ENCODE results near the gene ECI1.
A peak's percentile ranks its signal among the peaks of the same experiment; 100 is the strongest.

The ECI1 gene
- total RNA-seq, result 9.5 to 22.0 (median 17.6) reads per million in 3 experiments

DNA sequence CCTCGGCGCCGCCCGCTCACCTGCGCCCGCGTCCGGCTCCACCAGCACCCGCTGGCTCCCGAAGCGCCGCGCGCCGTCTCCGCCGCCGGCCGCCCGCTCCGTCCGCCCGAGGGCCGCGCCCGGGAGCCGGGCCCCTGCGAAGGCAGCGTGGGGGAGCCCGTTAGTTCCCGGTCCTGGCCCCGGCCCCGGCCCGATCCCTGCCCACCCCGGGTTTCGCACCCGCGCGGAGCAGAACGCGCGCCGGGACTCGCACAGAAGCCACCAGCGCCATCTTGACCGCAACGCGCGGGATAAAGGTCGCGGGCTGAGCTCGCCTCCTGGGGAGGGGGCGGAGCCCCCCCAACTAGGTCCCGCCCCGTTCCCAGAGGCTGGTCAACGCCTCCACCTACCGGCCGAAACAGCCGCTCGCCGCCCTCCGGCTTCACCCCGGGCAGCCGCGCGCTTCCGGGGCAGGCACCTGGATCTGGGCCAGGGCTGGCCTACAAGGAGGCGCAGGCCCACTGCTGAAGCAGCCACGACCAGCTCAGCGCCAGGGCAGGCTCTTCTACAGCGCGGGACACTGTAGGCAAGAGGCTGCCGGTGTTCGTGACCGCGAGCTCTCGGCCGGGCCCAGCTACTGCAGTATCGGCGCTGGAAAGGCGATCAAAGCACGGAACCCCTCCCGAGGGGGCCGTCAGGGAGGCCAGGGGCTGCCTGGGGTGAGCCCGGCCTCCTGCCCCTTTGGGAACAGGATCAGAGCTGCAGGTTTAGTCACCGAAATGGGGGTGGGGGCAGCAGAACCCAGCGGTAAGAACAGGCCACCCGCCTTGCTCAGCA lies at the start of gene ECI1:
ECI1 (minus strand) TSS at position 292 of the 816 bp plus-strand sequence; CDS start at position 271, 21 bp downstream.
- DNase-seq, result peak; percentile 64

- no peak for DNase-seq
Measured at GRCh38 chr16:2299915-2300192, 48.5 kb upstream of the ECI1 start.

DNA sequence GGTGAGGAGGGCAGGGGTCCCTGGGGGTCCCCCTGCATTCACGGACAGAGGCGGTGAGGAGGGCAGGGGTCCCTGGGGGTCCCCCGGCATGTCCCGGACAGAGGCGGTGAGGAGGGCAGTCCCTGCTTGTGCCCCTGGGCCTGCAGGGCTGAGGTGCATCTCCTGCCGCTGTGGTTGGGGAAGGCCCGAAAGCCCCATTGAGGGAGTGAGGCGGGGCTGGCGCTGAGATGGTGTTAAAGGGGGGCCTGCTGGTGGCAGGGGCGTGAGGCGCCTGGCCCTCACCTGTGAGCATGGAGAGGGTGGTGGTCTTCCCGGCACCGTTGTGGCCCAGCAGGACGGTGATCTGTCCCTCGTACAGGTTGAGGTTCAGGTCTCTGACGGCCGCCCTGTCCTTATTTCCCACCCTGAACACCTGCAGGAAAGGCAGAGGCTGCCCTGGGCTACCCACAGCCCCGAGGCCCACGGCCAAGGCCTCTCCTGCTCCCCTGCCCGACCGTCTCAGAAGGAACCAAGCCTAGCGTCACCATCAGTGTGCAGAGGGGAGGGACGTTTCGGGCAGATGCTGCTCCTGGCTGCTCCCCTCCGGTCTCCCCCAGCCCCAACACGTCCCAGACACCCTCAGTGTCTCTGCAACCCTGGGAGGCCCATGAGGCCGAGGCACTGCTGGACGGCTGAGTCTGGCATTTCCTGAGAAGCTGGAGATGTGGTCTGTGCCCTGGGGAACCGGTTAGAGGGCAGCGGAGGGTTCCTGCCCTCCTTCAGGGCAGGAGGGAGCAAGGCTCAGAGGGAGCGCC lies 47.9 kb upstream of the ECI1 start:
- no peak for DNase-seq

- DNase-seq, result no peak
Measured at GRCh38 chr16:2298621-2299020, 47.2 kb upstream of the ECI1 start.

- DNase-seq, result no peak
Measured at GRCh38 chr16:2297506-2297860, 46.1 kb upstream of the ECI1 start.

GRCh38 chr16:2296661-2297505 lies 45.5 kb upstream of the ECI1 start:
- DNase-seq, result no peak

GRCh38 chr16:2295056-2295798 lies 43.8 kb upstream of the ECI1 start:
- no peak for DNase-seq

DNA sequence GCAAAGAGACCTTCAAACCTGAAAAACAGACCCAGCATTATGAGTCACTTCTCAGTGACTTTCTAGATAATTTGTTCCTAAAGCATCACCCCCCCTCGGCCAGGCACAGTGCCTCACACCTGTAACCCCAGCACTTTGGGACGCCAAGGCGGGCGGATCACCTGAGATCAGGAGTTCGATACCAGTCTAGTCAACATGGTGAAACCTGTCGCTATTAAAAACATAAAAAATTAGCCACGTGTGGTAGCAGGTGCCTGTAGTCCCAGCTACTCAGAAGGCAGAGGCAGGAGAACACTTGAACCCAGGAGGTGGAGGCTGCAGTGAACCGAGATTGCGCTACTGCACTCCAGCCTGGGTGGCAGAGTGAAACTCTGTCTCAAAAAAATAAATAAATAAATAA lies 40.8 kb upstream of the ECI1 start:
- DNase-seq, result no peak

- no peak for DNase-seq
Measured at GRCh38 chr16:2289282-2289681, 37.9 kb upstream of the ECI1 start.

DNA sequence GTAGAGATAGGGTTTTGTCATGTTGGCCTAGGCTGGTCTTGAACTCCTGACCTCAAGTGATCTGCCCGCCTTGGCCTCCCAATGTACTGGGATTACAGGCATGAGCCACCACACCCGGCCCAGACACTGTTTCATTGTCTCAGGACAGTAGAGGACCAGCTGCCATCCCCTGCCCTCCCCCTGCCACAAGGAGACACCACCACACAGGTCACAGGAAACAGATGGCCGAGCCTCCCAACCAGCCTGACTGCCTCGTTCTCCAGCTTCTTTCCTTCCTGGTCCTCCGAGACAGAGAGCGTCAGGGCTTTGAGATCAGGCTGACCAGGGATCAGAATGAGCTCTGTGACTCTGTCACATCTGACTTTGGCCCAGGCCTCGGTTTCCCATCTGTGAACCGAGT lies 37.3 kb upstream of the ECI1 start:
- DNase-seq, result no peak

DNA sequence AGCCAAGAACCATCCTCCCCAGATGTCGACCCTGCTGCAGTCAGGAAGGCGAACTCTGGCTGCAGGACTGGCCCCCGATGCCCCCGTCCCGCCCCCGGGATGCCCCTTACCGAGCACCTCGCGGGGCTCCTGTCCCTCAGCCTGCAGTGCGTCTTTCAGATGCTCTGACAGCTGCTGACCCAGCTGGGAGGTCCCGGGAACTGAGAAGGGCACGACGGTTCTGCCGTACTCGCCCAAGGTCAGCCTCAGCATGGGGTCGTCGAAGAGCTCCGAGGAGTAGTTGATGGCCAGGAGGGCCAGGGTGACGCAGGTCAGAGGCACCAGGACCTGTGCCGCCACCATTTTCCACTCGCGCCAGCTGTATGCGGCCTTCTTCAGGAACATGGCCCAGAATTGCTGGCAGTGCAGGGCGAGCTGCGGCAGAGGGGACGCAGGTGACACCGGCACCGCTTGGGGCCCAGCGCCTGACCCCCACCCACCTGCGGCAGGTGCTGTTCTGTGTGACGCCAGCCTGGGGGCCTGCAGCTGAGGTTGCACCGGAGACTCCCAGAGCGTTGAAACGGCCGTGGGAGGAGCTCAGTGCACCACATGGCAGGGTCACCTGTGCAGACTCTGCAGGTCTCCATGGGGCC lies 36.6 kb upstream of the ECI1 start:
- no peak for DNase-seq

DNA sequence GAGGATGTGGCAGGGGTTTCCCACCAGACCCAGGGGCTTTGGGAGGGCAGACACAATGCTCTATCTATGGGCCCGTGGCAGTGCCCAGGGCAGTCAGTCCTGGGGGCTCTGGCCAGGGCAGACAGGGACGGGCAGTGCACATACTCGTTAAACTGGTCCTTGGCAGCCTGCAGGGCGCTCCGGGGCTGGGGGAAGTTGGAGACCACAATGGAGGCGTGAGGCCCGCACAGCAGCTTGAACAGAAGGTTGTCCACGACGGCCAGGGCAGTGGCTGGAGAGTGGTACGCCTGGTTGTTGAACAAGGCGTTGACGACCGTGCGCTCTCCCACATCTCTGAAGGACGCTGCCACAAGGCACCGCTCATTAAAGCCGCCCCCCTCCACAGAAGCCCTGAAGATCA lies 35.2 kb upstream of the ECI1 start:
- DNase-seq, result no peak

DNA sequence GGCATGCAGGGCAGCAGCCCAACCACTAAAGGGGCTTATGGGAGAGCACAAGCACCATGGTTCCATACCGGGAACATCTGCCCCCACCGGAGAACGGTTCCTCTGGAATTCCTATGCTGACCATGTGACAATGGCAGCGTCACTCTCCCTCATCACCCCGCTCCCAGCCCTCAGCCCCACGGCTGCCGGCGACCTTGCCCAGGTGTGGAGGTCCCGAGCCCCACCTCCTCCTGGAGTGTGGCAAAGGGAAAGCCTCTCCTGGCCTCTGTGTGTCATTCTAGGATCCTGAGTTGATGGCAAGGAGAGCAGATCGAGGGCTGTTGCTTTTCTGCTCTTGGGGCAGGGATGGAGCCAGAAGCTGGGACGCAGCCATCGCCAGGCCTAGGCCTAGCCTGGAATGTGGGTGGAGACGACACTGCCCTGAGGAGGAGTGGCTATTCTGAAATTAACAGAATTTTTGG lies 34.4 kb upstream of the ECI1 start:
- no peak for DNase-seq

DNA sequence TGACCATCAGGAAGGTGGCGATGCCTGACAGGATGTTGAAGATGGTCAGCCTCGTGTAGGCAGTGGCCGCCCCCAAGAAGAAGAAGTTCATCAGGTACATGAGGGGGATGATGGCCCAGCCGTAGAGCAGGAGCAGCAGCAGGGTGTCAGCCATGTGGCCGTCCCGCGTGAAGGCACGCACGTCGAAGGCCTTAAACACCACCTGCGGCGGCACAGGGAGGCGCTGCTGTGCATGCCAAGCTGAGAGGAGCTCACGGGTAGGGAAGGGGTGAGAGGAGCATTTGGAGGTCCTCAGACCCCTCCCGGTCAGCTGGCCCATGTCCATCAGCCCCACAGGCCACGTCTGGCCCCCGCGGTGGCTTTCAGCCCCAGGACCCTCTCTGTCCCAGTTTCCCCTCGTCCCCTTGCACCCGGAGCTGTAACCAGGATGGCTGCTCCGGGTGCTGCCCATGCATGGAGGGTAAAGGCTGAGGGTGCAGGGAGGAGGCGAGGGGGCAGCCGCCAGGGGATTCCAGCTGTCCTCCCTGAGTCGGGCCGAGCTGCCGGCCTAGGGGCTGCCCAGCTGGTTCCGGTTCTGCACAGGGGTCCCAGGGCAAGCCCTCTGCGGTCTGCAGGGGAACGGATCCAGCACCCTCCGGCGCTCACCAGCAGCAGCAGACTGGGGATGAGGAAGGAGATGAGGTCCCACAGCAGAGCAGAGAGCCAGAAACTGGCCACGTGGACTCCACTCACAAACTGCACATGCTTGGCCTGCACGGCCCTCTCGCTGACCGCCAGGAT lies 33.6 kb upstream of the ECI1 start:
- DNase-seq, result no peak

DNA sequence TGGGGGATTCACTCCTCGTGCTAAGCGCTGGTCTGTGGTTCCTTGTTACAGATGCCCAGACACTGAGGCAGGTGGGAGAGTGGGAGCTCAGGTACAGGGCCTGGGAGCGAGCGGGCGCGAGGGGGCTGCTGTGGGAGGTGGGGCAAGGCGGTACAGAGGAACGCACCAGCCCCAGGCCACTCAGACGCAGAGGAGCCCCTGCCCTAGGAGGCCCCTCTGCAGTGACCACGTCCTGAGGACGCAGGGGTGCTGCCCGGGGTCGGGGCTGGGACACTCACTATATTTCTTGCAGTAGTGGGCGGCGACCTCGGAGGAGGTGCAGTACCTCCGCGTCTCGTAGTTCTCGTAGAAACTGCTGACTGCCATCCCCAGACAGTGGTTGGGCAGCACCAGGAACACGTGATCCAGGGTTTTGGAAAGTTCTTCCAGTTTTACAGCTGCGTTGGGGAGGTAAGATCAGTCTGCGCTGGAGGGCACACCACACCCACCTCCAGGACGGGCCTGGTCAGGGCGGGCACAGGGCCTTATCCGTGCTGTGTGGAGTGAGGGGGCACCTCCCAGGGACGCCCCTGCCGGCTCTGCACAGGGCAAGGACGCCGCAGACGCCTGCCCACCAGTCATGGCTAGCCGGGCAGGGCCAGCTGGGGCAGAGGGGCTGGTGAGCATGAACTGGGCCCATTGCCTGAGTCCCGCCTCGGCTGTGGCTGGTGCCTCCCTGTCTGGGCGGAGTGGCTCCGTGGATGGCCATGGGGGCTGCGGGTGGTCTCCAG lies 32.8 kb upstream of the ECI1 start:
- DNase-seq, result no peak

DNA sequence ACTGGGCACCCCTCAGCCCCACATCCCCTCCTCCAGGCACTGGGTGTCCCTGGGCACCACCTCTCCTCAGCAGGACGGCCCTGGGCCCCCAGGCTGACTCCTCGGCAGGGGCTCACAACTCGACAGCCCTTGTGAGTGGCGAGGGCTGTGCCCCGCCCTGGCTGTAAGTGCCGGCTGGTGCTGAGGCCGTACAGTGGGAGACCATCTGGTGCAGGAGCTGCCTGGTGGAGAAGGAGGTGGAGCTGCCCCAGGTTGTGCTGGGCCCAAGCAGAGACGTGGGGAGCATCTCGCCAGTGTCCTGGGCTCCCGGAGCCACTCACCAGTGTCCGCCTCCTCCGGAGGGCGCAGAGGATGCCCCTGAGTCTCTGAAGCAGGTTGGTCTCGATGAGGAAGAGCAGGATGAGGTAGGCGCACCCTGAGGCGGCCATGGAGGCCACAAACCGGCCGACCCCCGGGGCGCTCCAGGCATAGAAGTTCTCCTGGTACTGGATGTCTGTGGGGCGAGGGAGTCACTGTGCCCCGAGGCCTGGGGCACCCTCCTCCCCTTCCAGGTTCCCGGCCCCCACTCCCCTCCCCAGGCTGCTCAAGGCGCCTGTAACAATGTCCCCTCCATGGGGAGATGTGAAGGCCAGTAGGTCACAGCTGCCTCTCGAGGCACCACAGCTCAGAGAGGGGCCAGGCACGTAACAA lies 31.6 kb upstream of the ECI1 start:
- DNase-seq, result no peak

DNA sequence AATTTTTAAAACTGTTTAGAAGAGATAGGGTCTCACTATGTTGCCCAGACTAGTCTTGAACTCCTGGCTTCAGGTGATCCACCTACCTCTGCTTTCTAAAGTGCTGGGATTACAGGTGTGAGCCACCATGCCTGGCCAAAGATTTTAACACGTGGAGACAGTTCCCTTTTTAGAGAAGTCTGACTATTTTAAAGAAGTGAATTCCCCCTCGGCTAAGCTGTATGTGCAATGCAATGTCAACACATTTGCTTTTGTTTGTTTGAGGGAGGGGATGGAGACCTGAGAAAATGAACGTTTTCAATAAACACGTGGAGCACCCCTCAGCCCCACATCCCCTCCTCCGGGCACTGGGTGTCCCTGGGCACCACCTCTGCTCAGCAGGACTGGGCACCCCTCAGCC lies 30.9 kb upstream of the ECI1 start:
- DNase-seq, result no peak

GRCh38 chr16:2280981-2281542 lies 29.7 kb upstream of the ECI1 start:
- DNase-seq, result no peak

- DNase-seq, result no peak
Measured at GRCh38 chr16:2280461-2280860, 29.1 kb upstream of the ECI1 start.
